Neural cell (in vitro differentiated cells): ENCODE data around the gene COL9A1. TPM values are rescaled to one million over a fixed set of nuclear protein-coding genes. Genes with fewer than 3 reads are reported as not detected.

Source experiments
- H2AFZ ChIP-seq: fragments of 200-600, 300-800 bp; sonication (generic), shearing (Covaris generic); 2 replicates; pipeline ENCODE4 v1.6.0; 2014; ENCODE audit warnings: low read depth, mild to moderate bottlenecking, antibody characterized with exemption, low read length, moderate library complexity
- H3F3A ChIP-seq: fragments of 200-600 bp; shearing (Covaris generic); 2 replicates; pipeline ENCODE4 v1.6.1; 2016; ENCODE audit warnings: mild to moderate bottlenecking, moderate library complexity, mixed read lengths, antibody characterized with exemption, low read length; ENCODE audit not compliant: insufficient read depth, poor library complexity, severe bottlenecking
- H3K27ac ChIP-seq: fragments of 200-600, 300-800 bp; sonication (generic), shearing (Covaris generic); 2 replicates; pipeline ENCODE4 v1.5.1; 2014; ENCODE audit warnings: mild to moderate bottlenecking, low read length, moderate library complexity
- H3K27me3 ChIP-seq: fragments of 300-800, 200-600 bp; sonication (generic), shearing (Covaris generic); 2 replicates; pipeline ENCODE4 v1.6.0; 2014; ENCODE audit warnings: mild to moderate bottlenecking, low read depth, low read length, moderate library complexity; ENCODE audit not compliant: insufficient read depth
- H3K36me3 ChIP-seq: fragments of 300-800, 200-600 bp; sonication (generic), shearing (Covaris generic); 2 replicates; pipeline ENCODE4 v1.5.1; 2014; ENCODE audit warnings: mild to moderate bottlenecking, antibody characterized with exemption, low read length, moderate library complexity; ENCODE audit not compliant: insufficient read depth
- H3K4me2 ChIP-seq: fragments of 300-800, 200-600 bp; sonication (generic), shearing (Covaris generic); 2 replicates; pipeline ENCODE4 v1.6.0; 2014; ENCODE audit warnings: mild to moderate bottlenecking, low read length
- H3K4me3 ChIP-seq: fragments of 300-800, 200-600 bp; sonication (generic), shearing (Covaris generic); 2 replicates; pipeline ENCODE4 v1.5.1; 2014; ENCODE audit warnings: mild to moderate bottlenecking, low read length, moderate library complexity
- H3K79me2 ChIP-seq: fragments of 200-600 bp; shearing (Covaris generic); replicated peaks from 2 replicates; pipeline ENCODE4 v1.6.0; 2014; ENCODE audit warnings: mild to moderate bottlenecking, low read length, moderate library complexity; ENCODE audit not compliant: insufficient read depth
- H3K9ac ChIP-seq: fragments of 300-800, 200-600 bp; sonication (generic), shearing (Covaris generic); 2 replicates; pipeline ENCODE4 v1.6.1; 2016; ENCODE audit warnings: mild to moderate bottlenecking, low read length, mixed read lengths
- H3K9me2 ChIP-seq: fragments of 200-600 bp; shearing (Covaris generic); 2 replicates; pipeline ENCODE4 v1.6.1; 2016; ENCODE audit warnings: mild to moderate bottlenecking, low read length, mixed read lengths; ENCODE audit not compliant: insufficient read depth
- H3K9me3 ChIP-seq: fragments of 200-600, 300-800 bp; sonication (generic), shearing (Covaris generic); 2 replicates; pipeline ENCODE4 v1.6.1; 2016; ENCODE audit warnings: mild to moderate bottlenecking, mixed run types, low read length, moderate library complexity, mixed read lengths
- H4K20me1 ChIP-seq: fragments of 200-600 bp; shearing (Covaris generic); 2 replicates; pipeline ENCODE4 v1.6.1; 2016; ENCODE audit warnings: mild to moderate bottlenecking, mixed run types; ENCODE audit not compliant: insufficient read depth
- CTCF ChIP-seq: fragments of 450-650 bp; IDR thresholded peaks from 2 replicates; pipeline ENCODE4 v1.5.1; 2014; ENCODE audit warnings: antibody characterized with exemption, mild to moderate bottlenecking, moderate library complexity; ENCODE audit not compliant: poor library complexity, severe bottlenecking
- EP300 ChIP-seq: fragments of 450-650 bp; conservative IDR thresholded peaks from 2 replicates; pipeline ENCODE4 v1.6.1; 2014; ENCODE audit warnings: antibody characterized with exemption, mild to moderate bottlenecking, moderate library complexity; ENCODE audit not compliant: poor library complexity, severe bottlenecking
- EZH2 ChIP-seq: fragments of 200-600, 300-800 bp; shearing (Covaris generic), sonication (generic); IDR thresholded peaks from 2 replicates; pipeline ENCODE4 v1.6.1; 2014; ENCODE audit warnings: antibody characterized with exemption, low read length, borderline replicate concordance, mild to moderate bottlenecking; ENCODE audit not compliant: insufficient read depth, poor library complexity, severe bottlenecking
- MXI1 ChIP-seq: fragments of 450-650 bp; conservative IDR thresholded peaks from 2 replicates; pipeline ENCODE4 v1.6.1; 2014; ENCODE audit warnings: antibody characterized with exemption, mild to moderate bottlenecking; ENCODE audit not compliant: poor library complexity, severe bottlenecking
- POLR2AphosphoS5 ChIP-seq: IDR thresholded peaks from 2 replicates; pipeline ENCODE4 v1.6.1; 2012
- RAD21 ChIP-seq: fragments of 450-650 bp; conservative IDR thresholded peaks from 2 replicates; pipeline ENCODE4 v1.6.1; 2014; ENCODE audit warnings: antibody characterized with exemption, mild to moderate bottlenecking, moderate library complexity
- REST ChIP-seq: IDR thresholded peaks from 2 replicates; pipeline ENCODE4 v1.6.1; 2012; ENCODE audit warnings: borderline replicate concordance
- SMC3 ChIP-seq: fragments of 450-650 bp; conservative IDR thresholded peaks from 2 replicates; pipeline ENCODE4 v1.6.1; 2014; ENCODE audit warnings: antibody characterized with exemption, mild to moderate bottlenecking, moderate library complexity; ENCODE audit not compliant: poor library complexity
- TAF1 ChIP-seq: IDR thresholded peaks from 2 replicates; pipeline ENCODE4 v1.6.1; 2012; ENCODE audit warnings: low read depth
- polyA plus RNA-seq: library from polyadenylated mRNA; depleted of rRNA; stranded (reverse); fragments of >200 nt; gene quantifications from 2 replicates; pipeline ENCODE4 v1.2.3, GENCODE V29; 2014

The COL9A1 gene
- polyA plus RNA-seq, 1 donor from 2014 or later: 1.0 TPM

GRCh38 chr6:70194421-70194820 lies 108.5 kb downstream of the COL9A1 start:
- Histone ChIP-seq H3K27me3 (no peaks in the 10 kb centered on the region), H3K79me2 (no peaks in the 10 kb centered on the region)

GRCh38 chr6:70188202-70188601 lies 114.7 kb downstream of the COL9A1 start:
- Histone ChIP-seq H2AFZ (no peak overlapping the region), H4K20me1 (no peaks in the 10 kb centered on the region), H3F3A (peaks cover 3% of the 10 kb centered on the region), H3K27ac (no peak overlapping the region), H3K79me2 (no peaks in the 10 kb centered on the region), H3K4me2 (no peak overlapping the region), H3K9ac (no peak overlapping the region), H3K27me3 (no peaks in the 10 kb centered on the region), H3K9me2 (no peaks in the 10 kb centered on the region), H3K9me3 (no peaks in the 10 kb centered on the region), H3K4me3 (no peak overlapping the region), H3K36me3 (no peaks in the 10 kb centered on the region)
- TF ChIP-seq SMC3 (no peak), MXI1 (no peak), EZH2 (no peak), POLR2AphosphoS5 (no peak)

More at GRCh38 chr6:70194421-70194820, 108.5 kb downstream of the COL9A1 start:
- Histone ChIP-seq H3F3A (no peaks in the 10 kb centered on the region), H3K9me2 (no peaks in the 10 kb centered on the region), H3K27ac (no peak overlapping the region), H3K9me3 (no peaks in the 10 kb centered on the region), H3K36me3 (no peaks in the 10 kb centered on the region), H4K20me1 (no peaks in the 10 kb centered on the region), H2AFZ (no peak overlapping the region), H3K4me2 (no peak overlapping the region), H3K4me3 (no peak overlapping the region), H3K9ac (no peak overlapping the region)
- TF ChIP-seq TAF1 (no peak), REST (no peak), CTCF (no peak), EP300 (no peak), POLR2AphosphoS5 (no peak), RAD21 (no peak), SMC3 (no peak), MXI1 (no peak), EZH2 (no peak)
